GM12801 (cell line): ENCODE data around the gene ILKAP.

Experiments used
- CTCF ChIP-seq: IDR thresholded peaks from one replicate; pipeline ENCODE4 v1.5.1; 2011; ENCODE audit warnings: control low read depth; ENCODE audit not compliant: insufficient read length; ENCODE audit errors: extremely low read depth

ILKAP gene

GRCh38 chr2:238182362-238182761, 21.1 kb downstream of the ILKAP start:
- no peak for TF ChIP-seq CTCF

GRCh38 chr2:238180554-238180953, 22.9 kb downstream of the ILKAP start:
- no peak for TF ChIP-seq CTCF

- no peak for TF ChIP-seq CTCF
These were observed 26.9 kb downstream of the ILKAP start for GRCh38 chr2:238176613-238177012.

- no peak for TF ChIP-seq CTCF
These were observed 28.8 kb downstream of the ILKAP start for GRCh38 chr2:238174701-238175100.

GRCh38 chr2:238174291-238174690, 29.2 kb downstream of the ILKAP start:
- no peak for TF ChIP-seq CTCF

- TF ChIP-seq CTCF = no peak
These were observed 29.8 kb downstream of the ILKAP start for GRCh38 chr2:238173692-238174091.

GRCh38 chr2:238172439-238172838, 31.1 kb downstream of the ILKAP start:
- TF ChIP-seq CTCF = no peak
